Neural crest cell (in vitro differentiated cells): Measurements from ENCODE around the gene NRG3. TPM values are rescaled to one million over a fixed set of nuclear protein-coding genes. Genes with fewer than 3 reads are reported as not detected.

Experiments used
- DNase-seq: peaks from one replicate; pipeline ENCODE4 v3.0.0; 2021; ENCODE audit warnings: low read depth, mixed read lengths, low spot score
- H3K27ac Mint-ChIP-seq: one replicate; pipeline ENCODE4 v1.8.0; 2021; ENCODE audit warnings: mild to moderate bottlenecking, mixed read lengths; ENCODE audit not compliant: unreplicated experiment
- H3K27me3 Mint-ChIP-seq: 2 replicates; pipeline ENCODE4 v1.8.0; 2021; ENCODE audit warnings: low read depth, mild to moderate bottlenecking, mixed read lengths
- H3K36me3 Mint-ChIP-seq: 2 replicates; pipeline ENCODE4 v1.8.0; 2021; ENCODE audit warnings: low read depth, mild to moderate bottlenecking, mixed read lengths
- H3K4me1 Mint-ChIP-seq: 2 replicates; pipeline ENCODE4 v1.8.0; 2021; ENCODE audit warnings: mixed read lengths
- H3K4me3 Mint-ChIP-seq: one replicate; pipeline ENCODE4 v1.8.0; 2021; ENCODE audit warnings: mild to moderate bottlenecking, mixed read lengths
- H3K9me3 Mint-ChIP-seq: 2 replicates; pipeline ENCODE4 v1.8.0; 2021; ENCODE audit warnings: mixed read lengths
- CTCF ChIP-seq: fragments of 200-600 bp; sonication (generic); conservative IDR thresholded peaks from 2 replicates; pipeline ENCODE4 v1.5.0; 2021; ENCODE audit warnings: antibody characterized with exemption, mild to moderate bottlenecking
- total RNA-seq: library from RNA; stranded (reverse); gene quantifications from 2 replicates; pipeline ENCODE4 v1.2.1, GENCODE V29; 2021

The NRG3 gene
- total RNA-seq, 1 donor from 2014 or later, result 3.1 TPM

- H3K36me3 Mint-ChIP-seq, result peaks cover 3% of the 10 kb centered on the region
- no peak for DNase-seq
- no peak overlapping the region for H3K4me3 Mint-ChIP-seq
- no peaks in the 10 kb centered on the region for H3K9me3 Mint-ChIP-seq
- no peaks in the 10 kb centered on the region for H3K27me3 Mint-ChIP-seq
- no peaks in the 10 kb centered on the region for H3K4me1 Mint-ChIP-seq
- no peak overlapping the region for H3K27ac Mint-ChIP-seq
- TF ChIP-seq CTCF, result no peak
Observed at GRCh38 chr10:82538272-82538671, 663.3 kb downstream of the NRG3 start.

GRCh38 chr10:82543631-82544030 is 668.6 kb downstream of the NRG3 start:
- no peaks in the 10 kb centered on the region for H3K27me3 Mint-ChIP-seq
- TF ChIP-seq CTCF, result no peak
- peaks cover 4% of the 10 kb centered on the region for H3K9me3 Mint-ChIP-seq
- no peak for DNase-seq
- peaks cover 3% of the 10 kb centered on the region for H3K36me3 Mint-ChIP-seq
- H3K27ac Mint-ChIP-seq, result no peak overlapping the region
- H3K4me3 Mint-ChIP-seq, result no peak overlapping the region
- H3K4me1 Mint-ChIP-seq, result no peaks in the 10 kb centered on the region

GRCh38 chr10:82544377-82544776 is 669.4 kb downstream of the NRG3 start:
- Mint-ChIP-seq H3K4me1 (no peaks in the 10 kb centered on the region), H3K27me3 (no peaks in the 10 kb centered on the region), H3K9me3 (peaks cover 4% of the 10 kb centered on the region), H3K4me3 (no peak overlapping the region), H3K27ac (no peak overlapping the region), H3K36me3 (peaks cover 3% of the 10 kb centered on the region)
- no peak for TF ChIP-seq CTCF
- DNase-seq, result no peak

- Mint-ChIP-seq H3K4me1 (no peaks in the 10 kb centered on the region), H3K36me3 (no peaks in the 10 kb centered on the region), H3K9me3 (peaks cover 4% of the 10 kb centered on the region), H3K27ac (no peak overlapping the region), H3K27me3 (no peaks in the 10 kb centered on the region), H3K4me3 (no peak overlapping the region)
- TF ChIP-seq CTCF, result no peak
- DNase-seq, result no peak
Observed at GRCh38 chr10:82551506-82551905, 676.5 kb downstream of the NRG3 start.

GRCh38 chr10:82552267-82552666 is 677.3 kb downstream of the NRG3 start:
- Mint-ChIP-seq H3K27me3 (no peaks in the 10 kb centered on the region), H3K4me1 (no peaks in the 10 kb centered on the region), H3K4me3 (no peak overlapping the region), H3K36me3 (no peaks in the 10 kb centered on the region), H3K27ac (no peak overlapping the region), H3K9me3 (peaks cover 4% of the 10 kb centered on the region)
- TF ChIP-seq CTCF, result no peak
- DNase-seq, result no peak

GRCh38 chr10:82554381-82554780 is 679.4 kb downstream of the NRG3 start:
- no peaks in the 10 kb centered on the region for H3K9me3 Mint-ChIP-seq
- H3K27ac Mint-ChIP-seq, result no peak overlapping the region
- H3K4me3 Mint-ChIP-seq, result no peak overlapping the region
- no peaks in the 10 kb centered on the region for H3K27me3 Mint-ChIP-seq
- H3K36me3 Mint-ChIP-seq, result no peaks in the 10 kb centered on the region
- no peaks in the 10 kb centered on the region for H3K4me1 Mint-ChIP-seq
- no peak for DNase-seq
- TF ChIP-seq CTCF, result no peak
